IPS-NIHi7 (cell line): Measurements from ENCODE around the gene PLN.
A peak's percentile ranks its signal among the peaks of the same experiment; 100 is the strongest.

Experiments used
- DNase-seq: peaks from one replicate; pipeline ENCODE4 v3.0.0; 2012; ENCODE audit warnings: mixed read lengths; ENCODE audit errors: extremely low spot score

Gene PLN

DNA sequence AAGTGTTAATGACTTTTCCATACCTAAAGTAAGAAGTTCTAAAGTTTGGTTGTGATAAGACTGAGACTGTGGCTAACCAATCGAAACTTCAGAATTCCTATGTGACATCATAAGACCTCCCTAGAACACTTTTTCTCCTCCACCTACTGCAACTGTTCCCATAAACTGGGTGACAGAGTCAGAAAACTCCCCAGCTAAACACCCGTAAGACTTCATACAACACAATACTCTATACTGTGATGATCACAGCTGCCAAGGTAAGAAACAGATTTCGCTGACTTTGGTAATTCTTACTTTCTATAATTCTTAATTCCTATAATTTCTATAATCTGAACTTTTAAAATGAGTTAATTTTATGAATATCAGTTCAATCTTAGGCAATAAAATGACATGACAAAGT lies at the start of gene PLN:
TSS of gene PLN (plus strand) at position 161 of the 400 bp plus-strand sequence. CDS start 10,626 bp downstream, outside the sequence.
- DNase-seq = no peak

DNA sequence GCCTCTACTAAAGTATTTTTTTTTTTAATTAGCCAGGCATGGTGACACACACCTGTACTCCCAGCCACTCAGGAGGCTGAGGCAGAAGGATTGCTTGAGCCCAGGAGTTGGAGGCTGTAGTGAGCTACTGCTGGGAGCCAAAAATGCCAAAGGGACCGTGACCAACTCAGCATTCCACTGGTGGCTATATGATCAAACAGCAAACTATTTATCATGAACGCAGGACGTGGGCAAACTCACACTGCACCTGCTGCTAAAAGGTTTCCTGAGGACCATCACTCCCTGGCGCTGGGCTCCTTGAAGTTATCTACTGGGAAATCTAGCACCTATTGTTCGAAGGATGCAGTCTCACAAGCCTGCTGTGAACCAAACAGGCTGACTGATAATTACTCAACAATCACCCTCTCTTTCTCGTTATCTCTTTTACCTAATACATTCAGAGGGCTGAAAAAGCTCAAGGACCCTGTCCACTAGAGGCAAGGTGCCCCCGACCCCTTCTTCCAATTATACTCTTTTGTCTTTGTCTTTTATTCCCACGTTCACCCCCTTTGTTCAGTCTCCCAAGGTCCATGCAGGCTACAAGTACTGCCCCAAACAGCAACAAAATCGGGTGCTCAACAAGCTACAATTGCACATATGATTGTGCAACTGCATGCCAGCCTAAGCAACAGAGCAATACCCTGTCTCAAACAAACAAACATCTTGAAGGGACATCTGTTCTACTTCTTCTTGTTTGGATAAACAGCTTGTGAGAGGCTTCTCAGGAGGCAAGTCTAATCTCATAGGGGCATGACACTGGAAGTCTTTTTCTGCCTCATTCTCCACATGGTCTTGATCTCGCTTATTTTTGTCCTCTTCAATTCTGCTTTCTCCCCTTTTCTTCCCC lies 47.7 kb upstream of the PLN start:
- DNase-seq = no peak

DNA sequence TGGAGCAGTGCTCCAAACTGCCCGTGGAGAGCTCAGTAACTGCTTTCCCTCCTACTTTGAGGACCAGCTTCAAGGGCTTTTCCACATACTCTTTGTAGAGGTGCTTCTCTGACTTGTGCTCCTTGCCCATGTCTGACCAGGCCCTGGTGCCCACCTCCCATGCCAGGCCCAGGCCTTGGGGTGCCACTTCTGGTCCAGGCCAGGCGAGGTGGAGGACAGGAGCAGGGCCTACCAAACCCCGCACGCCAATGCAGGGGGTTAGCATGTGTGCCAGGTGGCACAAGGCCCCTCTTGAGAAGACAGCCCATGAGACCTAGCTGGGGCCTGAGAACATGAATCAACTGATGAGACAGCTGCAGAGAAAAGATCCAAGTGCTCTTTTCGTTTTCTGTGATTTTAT lies 47.0 kb upstream of the PLN start:
- DNase-seq = no peak

DNA sequence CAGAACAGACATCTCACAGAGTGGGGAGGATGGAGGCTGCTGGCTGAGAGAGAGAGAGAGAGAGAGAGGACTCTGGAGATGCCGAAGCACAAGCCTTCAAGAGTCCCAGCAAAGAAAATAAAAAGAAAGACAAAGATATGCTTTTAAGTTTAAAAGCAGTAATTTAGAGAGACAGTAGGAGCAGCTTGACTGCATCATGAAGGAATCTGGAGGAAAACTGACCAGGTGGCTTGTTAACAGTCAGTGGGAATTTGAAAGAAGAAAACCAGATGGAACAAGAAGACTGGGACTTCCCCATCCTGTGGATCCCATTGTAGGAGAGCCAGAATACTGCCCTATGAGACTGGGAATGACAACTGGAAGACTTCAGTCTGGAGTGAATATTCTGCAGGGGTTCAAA lies 46.3 kb upstream of the PLN start:
- DNase-seq = no peak

DNA sequence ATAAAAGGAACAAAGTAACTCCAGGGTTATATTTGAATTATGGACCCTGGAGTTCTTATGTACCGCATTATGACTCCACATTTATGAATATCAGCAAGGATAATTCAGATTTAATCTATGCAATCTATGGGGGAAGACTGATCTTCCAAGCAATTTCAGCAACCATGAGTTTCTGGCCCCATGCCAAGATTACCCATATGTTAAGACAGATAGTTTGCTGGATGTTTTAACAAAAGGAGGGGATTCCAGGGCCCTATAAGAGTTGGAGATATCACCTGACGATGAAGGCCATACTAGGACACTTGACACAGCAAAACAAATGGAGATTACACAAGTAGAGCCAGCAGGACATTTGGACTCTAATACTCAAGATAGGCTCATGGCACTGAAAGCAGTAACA lies 45.9 kb upstream of the PLN start:
- no peak for DNase-seq

DNA sequence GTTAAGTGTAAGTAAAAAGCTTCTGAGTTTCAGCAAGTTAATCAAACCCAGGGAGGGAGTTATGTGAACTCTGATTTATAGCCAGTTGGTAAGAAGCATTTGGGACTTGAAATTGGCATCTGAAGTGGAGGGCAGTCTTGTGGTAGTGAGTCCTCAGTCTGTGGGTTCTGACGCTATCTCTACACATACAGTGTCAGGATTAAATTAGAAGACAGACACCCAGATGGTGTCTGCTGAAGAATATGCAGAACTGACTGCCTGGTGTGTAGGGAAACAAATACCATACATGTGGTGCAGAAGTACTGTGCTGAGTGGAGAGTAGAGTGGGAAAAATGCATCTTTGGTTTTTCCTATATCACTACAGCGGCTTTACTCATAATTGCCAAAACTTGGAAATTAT lies 43.5 kb upstream of the PLN start:
- DNase-seq = no peak

DNA sequence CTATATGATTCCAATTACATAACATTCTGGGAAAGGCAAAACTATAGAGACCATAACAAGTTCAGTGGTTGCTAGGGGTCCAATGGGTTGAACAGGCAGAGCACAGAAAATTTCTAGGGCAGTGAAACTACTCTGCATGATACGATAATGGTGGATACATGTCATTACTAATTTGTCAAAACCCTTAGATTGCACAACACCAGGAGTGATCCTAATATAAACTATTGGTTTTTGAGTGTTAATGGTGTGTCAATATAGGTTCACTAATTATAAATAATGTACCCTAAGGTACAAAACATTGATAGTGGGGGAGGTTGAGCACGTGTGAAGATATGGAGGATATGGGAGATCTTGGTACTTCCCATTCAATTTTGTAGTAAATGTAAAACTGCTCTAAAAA lies 42.4 kb upstream of the PLN start:
- DNase-seq = no peak

DNA sequence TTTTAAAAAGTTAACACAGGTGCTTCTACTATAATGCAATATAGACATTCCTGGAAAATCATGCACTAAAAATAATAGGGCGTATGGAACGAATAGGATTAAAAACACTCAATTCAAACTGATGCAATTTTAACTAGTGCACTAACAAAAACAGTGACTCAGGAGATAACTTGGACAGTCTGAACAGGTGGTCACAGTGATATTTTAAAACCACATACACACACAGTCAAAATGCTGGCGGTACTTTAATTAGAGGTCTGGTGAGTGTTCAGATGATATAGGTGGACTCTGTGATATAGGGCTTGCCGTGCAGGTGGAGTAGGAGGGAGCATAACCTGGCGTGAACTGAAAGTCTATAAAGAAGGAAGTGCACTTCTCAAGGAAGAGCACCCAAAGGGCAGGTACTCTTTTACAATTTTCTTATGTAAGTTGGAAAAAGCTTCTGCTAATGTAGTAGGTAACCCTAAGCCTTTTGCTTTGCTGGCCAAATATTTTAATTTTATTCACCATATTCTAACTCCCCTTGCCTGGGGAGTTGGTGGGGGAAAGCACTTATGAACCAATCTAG lies 41.9 kb upstream of the PLN start:
- no peak for DNase-seq

DNA sequence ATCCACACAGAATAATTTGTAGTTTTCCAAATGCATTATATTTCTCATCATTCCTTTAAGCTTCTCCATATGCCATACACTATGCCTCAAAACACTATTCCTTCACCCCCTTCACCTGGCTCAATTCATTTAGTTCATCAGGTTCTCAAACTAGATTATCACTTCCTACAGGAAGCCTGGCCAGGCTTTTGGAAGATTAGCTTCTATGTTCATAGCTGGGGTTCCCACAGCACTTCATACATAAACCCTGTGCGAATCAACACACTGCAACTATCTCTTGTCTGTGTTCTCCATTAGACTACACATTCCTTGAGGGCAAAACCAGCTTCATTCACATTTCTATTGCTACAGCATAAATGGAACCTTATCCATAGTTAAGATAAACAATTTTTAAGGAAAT lies 40.5 kb upstream of the PLN start:
- no peak for DNase-seq

DNA sequence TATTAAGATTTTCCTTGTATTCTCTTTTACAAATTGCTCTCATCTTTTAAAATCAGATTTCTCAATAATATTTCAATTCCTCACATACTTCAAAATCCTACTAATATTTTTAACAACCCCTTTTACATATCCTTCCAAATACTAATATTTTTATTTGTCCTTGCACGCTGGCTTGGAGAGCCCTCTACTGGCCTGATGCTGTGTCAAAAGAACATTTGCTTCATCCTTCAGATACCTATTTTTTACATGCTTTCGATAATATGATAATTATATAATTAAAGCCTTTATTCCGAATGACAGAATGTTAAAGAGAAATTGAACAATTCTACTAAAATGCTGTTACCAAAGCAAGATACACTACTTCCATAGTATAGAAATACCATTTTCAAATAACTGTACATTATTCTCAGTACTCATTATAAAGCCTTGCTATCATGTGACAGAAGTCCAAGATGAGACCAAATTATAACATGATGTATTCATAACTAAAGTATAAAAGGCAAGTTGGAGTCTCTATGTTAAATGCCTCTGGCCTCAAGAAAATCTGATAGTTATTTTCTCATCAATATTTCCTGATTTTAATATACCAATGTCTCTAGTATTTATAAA lies 39.0 kb upstream of the PLN start:
- DNase-seq = no peak

DNA sequence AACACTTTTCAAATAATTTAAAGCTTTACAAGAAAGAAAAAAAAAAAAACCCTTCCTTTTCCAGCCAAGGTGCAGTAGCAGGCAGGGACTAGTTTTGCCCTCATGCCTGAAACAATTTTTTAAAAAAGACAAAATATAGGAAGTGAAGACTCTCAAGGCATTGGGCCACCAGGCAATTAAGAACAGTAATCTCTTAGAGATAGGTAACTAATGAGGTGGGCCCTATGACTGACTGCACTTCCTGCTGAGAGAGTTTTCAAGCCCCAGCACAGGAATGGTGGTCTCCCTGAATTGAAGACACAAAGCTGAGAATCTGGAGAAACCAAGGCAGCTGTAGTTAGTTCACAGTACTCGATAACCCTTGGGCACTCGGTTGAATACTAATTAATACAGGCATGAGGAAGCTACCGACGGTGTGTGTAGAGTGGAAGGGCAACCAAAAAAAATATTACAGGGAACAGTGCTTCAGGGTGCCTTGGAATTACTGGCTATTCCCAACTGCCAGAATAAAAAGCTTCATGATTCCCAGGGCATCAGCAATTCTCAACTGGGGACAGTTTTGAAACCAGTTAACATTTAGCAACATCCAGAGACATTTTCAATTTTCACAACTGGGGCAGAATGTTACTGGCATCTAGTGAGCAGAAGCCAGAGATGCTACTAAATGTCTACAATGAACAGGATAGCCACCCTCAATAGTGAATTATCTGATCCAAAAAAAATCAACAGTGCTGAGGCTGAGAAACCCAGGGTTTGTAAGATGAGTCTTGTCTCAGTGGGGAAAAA lies 36.0 kb upstream of the PLN start:
- no peak for DNase-seq

DNA sequence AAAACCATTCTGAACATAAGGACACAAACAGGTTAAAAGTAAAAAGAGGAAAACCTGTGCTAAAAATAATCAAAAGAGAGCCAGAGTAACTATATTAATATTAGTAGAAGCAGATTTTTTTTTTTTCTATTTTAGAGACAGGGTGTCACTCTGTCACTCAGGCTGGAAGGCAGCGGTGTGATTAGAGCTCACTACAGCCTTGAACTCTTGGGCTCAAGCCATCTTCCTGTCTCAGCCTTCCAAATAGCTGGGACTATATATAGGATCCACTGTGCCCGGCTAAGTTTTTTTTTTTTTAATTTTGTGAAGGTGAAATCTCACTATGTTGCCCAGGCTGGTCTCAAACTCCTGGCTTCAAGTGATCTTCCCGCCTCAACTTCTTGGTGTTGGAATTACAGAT lies 33.4 kb upstream of the PLN start:
- no peak for DNase-seq

DNA sequence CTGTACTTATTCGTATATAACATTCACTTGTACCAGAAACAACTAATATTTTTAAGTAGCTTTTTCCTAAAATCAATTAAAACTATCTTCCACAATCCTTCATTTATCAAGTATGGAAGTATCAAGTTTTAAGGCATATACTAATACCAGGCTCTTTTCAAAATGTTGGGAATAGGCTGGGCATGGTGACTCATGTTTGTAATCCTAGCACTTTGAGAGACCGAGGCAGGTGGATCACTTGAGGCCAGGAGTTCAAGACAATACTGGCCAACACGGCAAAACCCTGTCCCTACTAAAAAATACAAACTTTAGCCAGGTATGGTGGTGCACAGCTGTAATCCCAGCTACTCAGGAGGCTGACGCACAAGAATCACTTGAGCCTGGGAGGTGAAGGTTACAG lies 25.7 kb upstream of the PLN start:
- DNase-seq = no peak

DNA sequence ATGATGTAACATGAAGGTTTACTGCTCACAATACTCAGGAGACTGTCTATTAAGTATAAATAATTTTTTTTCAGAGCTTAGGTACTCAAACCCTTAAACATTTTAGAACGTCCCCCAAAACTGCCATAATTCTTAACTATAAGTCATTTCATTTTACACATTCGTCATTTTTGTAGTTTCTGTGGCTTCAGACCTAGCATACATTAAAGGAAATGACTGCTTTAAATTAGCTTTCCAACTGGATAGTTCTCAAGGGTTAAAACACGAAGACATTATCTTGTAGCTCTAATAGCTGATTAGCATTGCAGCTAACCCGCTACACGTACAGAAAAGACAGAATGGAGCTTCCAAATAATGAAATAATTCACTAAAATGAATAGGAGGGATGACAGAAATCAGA lies 24.9 kb upstream of the PLN start:
- DNase-seq = no peak

DNA sequence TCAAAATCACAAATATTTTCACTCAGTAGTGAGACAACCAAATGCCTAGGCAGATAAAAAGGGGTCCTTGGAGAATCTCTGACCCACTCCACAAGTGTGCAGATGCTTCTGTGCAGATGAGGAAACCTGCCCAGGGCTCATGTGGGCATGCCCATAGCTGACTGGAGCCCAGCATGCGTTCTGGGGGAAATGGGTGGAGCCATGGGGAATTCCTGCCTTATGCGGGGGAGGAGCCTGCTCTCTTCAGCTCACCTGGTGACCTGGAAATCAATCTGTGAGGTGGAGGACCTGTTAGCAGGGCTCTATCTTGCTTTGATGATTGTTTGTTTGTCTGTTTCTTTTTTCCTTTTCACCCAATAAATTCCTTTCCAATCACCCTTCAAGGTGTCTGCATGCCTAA lies 23.4 kb upstream of the PLN start:
- DNase-seq = peak; percentile 26

DNA sequence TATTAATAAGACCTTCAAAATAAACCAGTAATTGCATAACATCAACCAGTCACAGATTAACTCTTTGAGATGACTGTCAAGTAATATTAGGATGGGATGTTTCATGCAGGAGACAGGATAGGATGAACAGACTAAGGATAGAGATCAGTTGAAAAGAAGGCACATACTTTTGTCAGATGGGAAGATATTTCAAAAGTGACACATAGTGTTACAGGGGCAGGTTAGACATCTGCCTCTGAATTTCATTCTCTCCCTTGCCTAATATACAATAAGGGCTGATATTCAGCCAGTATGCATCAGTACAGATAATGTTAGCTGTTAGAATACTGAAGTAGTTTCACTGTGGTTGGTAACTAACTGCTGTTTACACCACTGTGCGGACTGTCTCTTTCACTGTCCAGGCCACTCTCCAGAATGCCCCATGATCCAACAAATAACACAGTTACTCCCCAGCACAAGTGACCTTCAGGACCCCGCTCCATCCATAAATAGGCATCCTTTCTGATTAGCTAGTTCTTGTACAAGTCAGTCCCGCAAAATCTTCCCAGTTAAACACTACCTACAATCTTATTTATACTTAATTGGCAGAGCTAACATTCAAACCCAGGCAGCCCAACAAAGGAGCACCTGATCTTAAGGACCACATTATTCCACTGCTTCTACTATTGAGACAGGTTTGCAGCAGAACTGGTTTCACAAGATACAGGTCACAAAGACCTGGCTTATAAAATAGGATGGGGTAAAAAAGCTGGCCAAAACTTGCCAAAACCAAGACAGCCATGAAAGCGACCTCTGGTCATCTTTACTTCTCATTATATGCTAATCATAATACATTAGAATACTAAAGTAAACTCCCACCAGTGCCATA lies 21.9 kb upstream of the PLN start:
- no peak for DNase-seq

DNA sequence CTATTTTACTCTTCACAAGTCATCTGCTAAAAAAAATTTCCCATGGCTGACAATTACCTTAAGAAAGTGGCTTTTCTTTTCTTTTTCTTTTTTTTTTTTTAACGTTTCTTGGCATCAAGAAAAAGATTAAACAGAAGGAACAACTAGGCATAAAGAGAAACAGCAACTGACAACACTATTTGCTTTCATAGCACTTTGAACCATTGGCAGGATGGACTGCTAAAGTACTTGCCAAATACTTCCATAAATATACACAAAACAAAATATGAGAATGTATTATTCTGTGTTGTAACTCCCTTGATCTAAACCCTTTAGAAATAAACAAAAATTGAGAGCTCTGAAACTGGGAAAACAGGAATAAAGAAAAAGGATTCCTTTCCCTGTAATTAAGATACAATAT lies 20.0 kb upstream of the PLN start:
- DNase-seq = no peak

DNA sequence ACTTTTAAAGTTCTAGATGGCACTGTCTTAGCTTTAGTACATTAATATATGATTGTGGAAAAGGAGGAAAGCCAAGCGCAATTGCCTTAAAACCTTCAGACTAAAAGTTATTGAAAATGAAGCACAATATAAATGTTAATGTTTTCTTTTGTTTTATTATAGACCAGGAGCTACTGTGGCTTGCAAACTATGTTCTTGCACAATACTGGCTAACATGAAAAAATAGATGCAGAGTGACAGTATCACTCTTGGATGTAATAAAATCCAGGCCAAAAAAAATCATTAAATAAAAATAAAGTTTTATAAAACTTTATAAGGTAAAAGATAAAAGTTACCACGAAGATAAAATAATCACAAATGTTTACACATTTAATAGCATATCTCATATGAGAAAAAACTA lies 18.3 kb upstream of the PLN start:
- no peak for DNase-seq

DNA sequence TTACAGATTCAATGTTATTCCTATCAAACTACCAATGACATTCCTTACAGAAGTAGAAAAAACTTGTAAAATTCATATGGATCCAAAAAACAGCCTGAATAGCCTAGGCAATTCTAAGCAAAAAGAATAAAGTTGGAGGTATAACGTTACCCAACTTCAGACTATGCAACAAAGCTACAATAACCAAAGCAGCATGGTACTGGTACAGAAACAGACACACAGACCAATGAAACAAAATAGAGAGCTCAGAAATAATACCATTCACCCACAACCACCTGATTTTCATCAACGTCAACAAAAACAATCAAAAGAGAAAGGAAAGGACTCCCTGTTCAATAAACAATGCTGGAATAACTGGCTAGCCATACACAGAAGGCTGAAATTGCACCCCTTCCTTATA lies 17.2 kb upstream of the PLN start:
- no peak for DNase-seq

DNA sequence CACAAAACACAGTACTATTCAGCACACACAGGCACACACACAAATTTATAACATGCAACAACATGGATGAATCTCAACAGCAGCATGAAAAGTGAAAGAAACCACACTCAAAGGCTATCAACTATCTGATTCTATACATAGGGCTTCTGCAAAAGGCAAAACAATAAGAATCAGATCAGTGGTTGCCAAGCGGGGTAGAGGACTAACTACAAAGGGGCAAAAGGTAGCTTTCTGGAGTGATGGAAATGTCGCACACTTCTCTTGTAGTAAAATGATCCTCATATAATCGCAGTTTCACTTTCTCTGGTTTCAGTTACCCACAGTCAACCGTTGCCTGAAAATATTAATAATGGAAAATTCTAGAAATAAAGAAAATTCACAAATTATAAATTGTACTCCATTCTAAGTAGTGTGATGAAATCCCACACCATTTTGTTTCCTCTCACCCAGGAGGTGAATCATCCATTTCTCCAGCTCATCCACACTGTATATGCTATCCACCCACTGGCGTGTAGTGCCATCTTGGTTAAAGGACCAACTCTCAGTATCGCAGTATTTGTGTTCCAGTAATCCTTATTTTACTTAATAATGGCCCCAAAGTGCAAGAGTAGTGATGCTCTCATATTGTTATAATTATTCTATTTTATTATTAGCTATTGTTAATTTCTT lies 12.8 kb upstream of the PLN start:
- DNase-seq = no peak

DNA sequence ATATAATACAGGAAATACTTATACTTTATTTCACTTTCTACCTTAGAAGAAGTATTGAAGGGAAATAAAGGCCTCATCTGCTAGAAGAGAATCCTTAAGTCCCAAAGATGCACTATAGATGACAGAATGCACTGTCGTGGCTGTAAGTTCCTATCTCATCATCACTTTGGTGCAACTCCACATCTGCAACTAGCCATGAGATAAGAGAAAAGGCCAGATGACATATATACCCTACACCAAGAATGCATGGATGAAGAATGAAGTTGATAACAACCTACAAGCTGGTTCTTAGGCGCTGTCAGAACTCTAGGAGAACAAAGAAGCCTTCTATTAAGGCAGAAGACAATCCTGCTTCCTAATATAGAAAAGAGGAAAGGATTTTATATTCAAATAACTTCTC lies 11.6 kb upstream of the PLN start:
- no peak for DNase-seq
